ENCODE measurements around the gene UGT1A10. TPM values are rescaled to one million over a fixed set of nuclear protein-coding genes. Genes with fewer than 3 reads are reported as not detected.

Gene UGT1A10
- total RNA-seq, 1 experiment from 2014 or later, result not detected

- Histone ChIP-seq H3K4me3 (ENCODE audit: low read depth, low read length, poor library complexity, severe bottlenecking) (no peak overlapping the region), H3K36me3 (ENCODE audit: insufficient read depth, low read length, poor library complexity, severe bottlenecking) (no peaks in the 10 kb centered on the region), H3K27ac (ENCODE audit: low read depth, low read length, poor library complexity, severe bottlenecking) (no peak overlapping the region), H3K4me1 (ENCODE audit: insufficient read depth, low read length, poor library complexity, severe bottlenecking) (no peaks in the 10 kb centered on the region), H3K27me3 (replicated peaks; ENCODE audit: insufficient read depth, low read depth, low read length, poor library complexity) (no peaks in the 10 kb centered on the region), H3K9me3 (ENCODE audit: low read depth, low read length, poor library complexity, severe bottlenecking) (no peaks in the 10 kb centered on the region)
- ChIA-PET CTCF (no interaction called here), POLR2A (ENCODE audit: low non-redundant PET) (no interaction called here)
- no TSS peak for BruUV-seq (replicated peaks)
- no peak for TF ChIP-seq CTCF (conservative IDR thresholded peaks at IDR 0.05; ENCODE audit: low read depth, low read length)
- no peak for TF ChIP-seq EZH2 (IDR thresholded peaks at IDR 0.05; ENCODE audit: borderline replicate concordance, low read depth, low read length, poor library complexity, severe bottlenecking)
- DNase-seq (ENCODE audit: low spot score), result no peak
- intact Hi-C loops (cut with micrococcal nuclease; ENCODE audit: unreplicated experiment), result no loop called here
Observed at GRCh38 chr2:233597522-233597921, 38.7 kb upstream of the UGT1A10 start.

- H3K27ac ChIP-seq (ENCODE audit: low read depth, low read length, poor library complexity, severe bottlenecking), result no peak overlapping the region
- DNase-seq (ENCODE audit: low spot score), result no peak
- H3K9me3 ChIP-seq (ENCODE audit: low read depth, low read length, poor library complexity, severe bottlenecking), result no peaks in the 10 kb centered on the region
- H3K4me3 ChIP-seq (ENCODE audit: low read depth, low read length, poor library complexity, severe bottlenecking), result no peak overlapping the region
- no peaks in the 10 kb centered on the region for H3K4me1 ChIP-seq (ENCODE audit: insufficient read depth, low read length, poor library complexity, severe bottlenecking)
- no peak for TF ChIP-seq EZH2 (IDR thresholded peaks at IDR 0.05; ENCODE audit: borderline replicate concordance, low read depth, low read length, poor library complexity, severe bottlenecking)
- no peak for TF ChIP-seq CTCF (conservative IDR thresholded peaks at IDR 0.05; ENCODE audit: low read depth, low read length)
- H3K27me3 ChIP-seq (replicated peaks; ENCODE audit: insufficient read depth, low read depth, low read length, poor library complexity), result no peaks in the 10 kb centered on the region
- BruUV-seq (replicated peaks), result no TSS peak
- H3K36me3 ChIP-seq (ENCODE audit: insufficient read depth, low read length, poor library complexity, severe bottlenecking), result no peaks in the 10 kb centered on the region
- POLR2A ChIA-PET (ENCODE audit: low non-redundant PET), result no interaction called here
- intact Hi-C loops (cut with micrococcal nuclease; ENCODE audit: unreplicated experiment), result no loop called here
- CTCF ChIA-PET, result no interaction called here
Observed at GRCh38 chr2:233598952-233599351, 37.3 kb upstream of the UGT1A10 start.

GRCh38 chr2:233600386-233600785, 35.9 kb upstream of the UGT1A10 start:
- no peaks in the 10 kb centered on the region for H3K4me1 ChIP-seq (ENCODE audit: insufficient read depth, low read length, poor library complexity, severe bottlenecking)
- POLR2A ChIA-PET (ENCODE audit: low non-redundant PET), result no interaction called here
- no peak for TF ChIP-seq EZH2 (IDR thresholded peaks at IDR 0.05; ENCODE audit: borderline replicate concordance, low read depth, low read length, poor library complexity, severe bottlenecking)
- TF ChIP-seq CTCF (conservative IDR thresholded peaks at IDR 0.05; ENCODE audit: low read depth, low read length), result no peak

More at GRCh38 chr2:233600386-233600785, 35.9 kb upstream of the UGT1A10 start:
- CTCF ChIA-PET, result no interaction called here
- H3K27ac ChIP-seq (ENCODE audit: low read depth, low read length, poor library complexity, severe bottlenecking), result no peak overlapping the region
- no peaks in the 10 kb centered on the region for H3K27me3 ChIP-seq (replicated peaks; ENCODE audit: insufficient read depth, low read depth, low read length, poor library complexity)
- no peaks in the 10 kb centered on the region for H3K9me3 ChIP-seq (ENCODE audit: low read depth, low read length, poor library complexity, severe bottlenecking)
- BruUV-seq (replicated peaks), result no TSS peak
- intact Hi-C loops (cut with micrococcal nuclease; ENCODE audit: unreplicated experiment), result no loop called here
- H3K4me3 ChIP-seq (ENCODE audit: low read depth, low read length, poor library complexity, severe bottlenecking), result no peak overlapping the region
- H3K36me3 ChIP-seq (ENCODE audit: insufficient read depth, low read length, poor library complexity, severe bottlenecking), result no peaks in the 10 kb centered on the region
- DNase-seq (ENCODE audit: low spot score), result no peak
